ENCODE measurements around the gene ZBTB45.
A peak's percentile ranks its signal among the peaks of the same experiment; 100 is the strongest.

ZBTB45 gene

DNA sequence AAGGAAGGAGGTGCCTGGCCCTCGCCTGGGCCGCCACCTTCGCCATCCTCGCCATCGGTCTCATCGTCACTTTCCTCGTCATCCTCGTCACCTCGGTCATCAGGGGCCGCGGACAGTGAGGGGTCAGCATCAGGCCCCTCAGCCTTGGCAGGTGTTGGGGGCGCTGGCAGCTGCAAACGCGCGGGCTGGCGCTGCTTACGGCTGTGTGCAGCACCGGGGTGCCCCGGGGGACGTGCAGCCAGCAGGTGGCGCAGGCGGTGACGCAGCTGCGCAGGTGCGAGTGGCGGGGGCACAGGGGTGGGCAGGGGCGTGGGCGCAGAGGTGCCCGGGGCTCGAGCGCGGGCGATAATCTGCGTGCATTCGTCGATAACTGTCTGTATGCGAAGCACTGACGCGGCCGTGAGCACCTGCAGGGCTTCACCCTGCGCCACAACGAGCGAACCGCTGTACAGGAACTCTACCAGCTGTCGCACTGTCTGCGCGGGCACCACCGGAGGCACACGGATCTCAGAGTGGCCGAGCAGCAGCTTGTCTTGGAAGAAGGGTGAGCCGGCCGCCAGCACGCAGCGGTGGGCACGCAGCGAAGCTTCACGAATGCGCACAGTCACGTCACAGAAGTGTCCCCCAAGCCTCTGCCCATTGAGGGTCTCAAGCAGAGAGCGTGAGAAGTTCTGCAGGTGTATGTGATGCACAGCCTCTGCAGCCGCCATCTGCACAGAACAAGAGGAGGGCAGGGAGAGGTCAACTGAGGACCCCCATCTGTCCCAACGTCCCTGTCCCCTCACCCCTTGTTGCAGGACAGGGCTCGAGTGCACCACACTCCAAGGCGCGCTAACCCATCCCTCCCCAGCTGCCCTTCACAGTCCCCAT, 2.4 kb downstream of the ZBTB45 start:
- H3K27me3 ChIP-seq (ENCODE audit: control insufficient read depth, insufficient read depth, low read length) = no peaks in the 10 kb centered on the region
- whole genome bisulfite sequencing (ENCODE audit: insufficient coverage, insufficient read length) = no CpG with 5 or more reads among the region's 65 CpGs
- peaks cover 9% of the 10 kb centered on the region for H3K4me1 ChIP-seq (ENCODE audit: control insufficient read depth, insufficient read depth, low read length)
- no peaks in the 10 kb centered on the region for H3K9me3 ChIP-seq (ENCODE audit: control insufficient read depth, insufficient read depth, low read length)
- no peak for DNase-seq (ENCODE audit: low read depth, low spot score)
- peaks cover 5% of the 10 kb centered on the region; the same call in 1 of the 2 replicates for H3K36me3 ChIP-seq (ENCODE audit: control insufficient read depth, insufficient read depth, low read length)
- no peak overlapping the region for H3K4me3 ChIP-seq (ENCODE audit: low read length)
- H3K27ac ChIP-seq (ENCODE audit: low read length) = no peak overlapping the region

DNA sequence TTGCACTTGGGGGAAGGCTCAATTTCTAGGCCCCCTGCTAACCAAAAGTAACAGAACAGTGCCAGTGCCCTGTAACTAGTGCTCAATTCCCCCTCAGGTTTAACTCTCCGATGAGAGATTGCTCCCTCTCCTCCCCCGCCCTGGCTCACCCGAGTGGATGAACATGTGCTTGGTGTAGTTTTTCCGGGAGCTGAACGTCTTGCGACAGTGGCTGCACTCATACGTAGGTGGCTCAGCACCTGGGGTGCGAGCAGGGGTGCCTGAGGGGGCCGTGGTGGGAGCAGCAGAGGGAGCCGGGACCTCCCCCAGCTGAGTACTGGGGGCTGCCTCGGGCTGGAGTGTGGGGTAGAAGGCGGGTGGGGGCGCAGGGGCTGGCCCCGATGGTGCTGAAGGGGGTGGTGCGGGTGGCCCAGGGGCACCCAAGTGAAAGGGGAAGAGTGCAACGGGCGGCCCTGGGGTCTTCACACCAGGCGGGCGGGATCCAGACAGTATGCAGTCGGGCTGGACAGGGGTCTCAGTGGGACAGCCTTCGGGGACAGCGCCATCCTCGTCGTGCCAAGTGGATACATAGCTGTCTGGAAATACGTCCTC, 3.3 kb downstream of the ZBTB45 start:
- no CpG with 5 or more reads among the region's 25 CpGs for WGBS (ENCODE audit: insufficient coverage, insufficient read length)
- DNase-seq (ENCODE audit: low read depth, low spot score) = no peak
- no peaks in the 10 kb centered on the region for H3K9me3 ChIP-seq (ENCODE audit: control insufficient read depth, insufficient read depth, low read length)
- no peak overlapping the region for H3K4me3 ChIP-seq (ENCODE audit: low read length)
- peaks cover 9% of the 10 kb centered on the region for H3K4me1 ChIP-seq (ENCODE audit: control insufficient read depth, insufficient read depth, low read length)
- H3K27ac ChIP-seq (ENCODE audit: low read length) = no peak overlapping the region
- no peaks in the 10 kb centered on the region for H3K27me3 ChIP-seq (ENCODE audit: control insufficient read depth, insufficient read depth, low read length)
- peaks cover 5% of the 10 kb centered on the region; the same call in 1 of the 2 replicates for H3K36me3 ChIP-seq (ENCODE audit: control insufficient read depth, insufficient read depth, low read length)

DNA sequence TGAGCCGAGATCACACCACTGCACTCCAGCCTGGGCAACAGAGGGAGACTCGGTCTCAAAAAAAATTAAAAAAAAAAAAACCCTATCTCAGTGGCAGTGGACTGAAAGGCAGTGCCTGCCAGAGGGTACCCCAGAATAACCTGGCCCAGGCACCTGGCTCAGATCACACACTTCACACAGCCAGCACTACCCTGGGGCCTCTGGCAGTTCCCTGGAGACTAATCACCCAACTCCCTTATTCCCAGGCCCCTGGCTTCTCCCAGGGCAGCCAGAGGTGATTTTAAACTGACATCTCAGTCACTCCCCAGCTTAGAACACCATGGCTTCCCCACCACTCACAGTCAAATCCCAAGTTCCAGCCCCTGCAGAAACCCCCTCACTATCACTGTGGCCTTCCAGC, 4.4 kb downstream of the ZBTB45 start:
- H3K36me3 ChIP-seq (ENCODE audit: control insufficient read depth, insufficient read depth, low read length) = peaks cover 5% of the 10 kb centered on the region; the same call in 1 of the 2 replicates
- no peak overlapping the region for H3K27ac ChIP-seq (ENCODE audit: low read length)
- H3K27me3 ChIP-seq (ENCODE audit: control insufficient read depth, insufficient read depth, low read length) = no peaks in the 10 kb centered on the region
- H3K4me1 ChIP-seq (ENCODE audit: control insufficient read depth, insufficient read depth, low read length) = peaks cover 9% of the 10 kb centered on the region
- H3K9me3 ChIP-seq (ENCODE audit: control insufficient read depth, insufficient read depth, low read length) = no peaks in the 10 kb centered on the region
- no CpG with 5 or more reads among the region's 2 CpGs for WGBS (ENCODE audit: insufficient coverage, insufficient read length)
- H3K4me3 ChIP-seq (ENCODE audit: low read length) = no peak overlapping the region
- no peak for DNase-seq (ENCODE audit: low read depth, low spot score)

DNA sequence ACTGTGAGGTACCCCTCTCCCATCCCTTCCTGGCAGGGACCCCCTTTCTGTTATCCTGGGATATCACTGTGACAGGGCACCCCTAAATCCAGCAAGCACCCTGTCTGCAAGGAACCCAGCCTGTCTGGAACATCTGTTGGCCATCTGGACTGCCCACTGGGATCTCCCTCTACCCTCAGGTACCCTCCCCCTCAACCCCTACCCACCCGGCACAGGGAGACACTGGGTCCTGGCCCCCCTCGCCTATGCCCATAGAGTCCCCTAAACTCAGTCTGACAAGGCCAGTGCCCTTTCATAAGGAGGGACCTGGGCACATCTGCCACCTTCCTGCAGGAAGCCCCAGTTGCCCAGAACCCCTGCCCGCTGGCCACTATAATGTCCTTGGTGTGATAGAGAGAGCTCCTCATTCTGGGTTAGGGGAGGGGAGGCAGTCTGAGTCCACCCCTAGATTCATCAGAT, 5.0 kb downstream of the ZBTB45 start:
- Histone ChIP-seq H3K4me1 (ENCODE audit: control insufficient read depth, insufficient read depth, low read length) (peaks cover 9% of the 10 kb centered on the region), H3K4me3 (ENCODE audit: low read length) (peak overlapping the region; percentile 25; the same call in 1 of the 2 replicates), H3K36me3 (ENCODE audit: control insufficient read depth, insufficient read depth, low read length) (peaks cover 5% of the 10 kb centered on the region; the same call in 1 of the 2 replicates), H3K27me3 (ENCODE audit: control insufficient read depth, insufficient read depth, low read length) (no peaks in the 10 kb centered on the region), H3K9me3 (ENCODE audit: control insufficient read depth, insufficient read depth, low read length) (no peaks in the 10 kb centered on the region), H3K27ac (ENCODE audit: low read length) (no peak overlapping the region)
- no peak for DNase-seq (ENCODE audit: low read depth, low spot score)
- WGBS (ENCODE audit: insufficient coverage, insufficient read length) = no CpG with 5 or more reads among the region's 3 CpGs

DNA sequence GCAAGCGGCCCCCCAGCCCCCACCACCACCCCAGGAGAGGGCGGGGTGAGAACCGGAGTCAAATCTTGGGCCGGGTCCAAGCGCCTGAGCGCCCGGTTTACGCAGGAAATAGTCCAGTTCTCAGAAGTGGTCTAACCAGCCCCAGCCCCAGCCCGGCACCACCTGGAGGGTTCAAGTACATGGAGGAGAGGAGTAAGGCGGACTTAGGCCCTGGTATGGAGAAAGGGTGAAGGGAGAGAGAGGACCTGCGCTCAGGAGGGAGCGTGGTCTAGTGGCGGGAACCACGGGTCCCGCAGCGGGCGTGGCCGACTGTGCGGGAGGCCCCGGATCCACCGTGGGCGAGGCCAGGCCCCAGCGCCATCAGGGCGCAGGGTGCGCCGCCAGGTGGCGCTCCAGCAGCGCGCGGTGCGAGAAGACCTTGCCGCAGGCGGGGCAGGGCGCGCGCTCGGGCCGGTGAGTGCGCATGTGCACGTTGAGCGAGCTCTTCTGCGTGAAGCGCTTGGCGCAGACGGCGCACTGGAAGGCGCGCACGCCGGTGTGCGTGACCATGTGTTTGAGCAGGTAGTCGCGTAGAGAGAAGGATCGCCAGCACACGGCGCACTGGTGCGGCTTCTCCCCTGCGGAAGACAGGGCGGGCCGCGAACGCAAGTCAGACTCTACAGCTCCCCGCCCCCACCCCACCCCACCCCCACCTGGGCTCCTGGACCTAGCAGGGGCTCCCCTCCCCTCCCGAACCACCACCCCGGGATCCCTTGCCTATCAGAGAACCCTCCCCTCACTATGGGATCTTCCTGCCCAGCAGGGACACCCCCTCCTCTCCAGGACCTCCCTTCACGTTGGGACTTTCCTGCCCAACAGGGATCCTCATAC, 5.7 kb downstream of the ZBTB45 start:
- peak; percentile 84 for DNase-seq (ENCODE audit: low read depth, low spot score)
- peaks cover 9% of the 10 kb centered on the region for H3K4me1 ChIP-seq (ENCODE audit: control insufficient read depth, insufficient read depth, low read length)
- no peaks in the 10 kb centered on the region for H3K27me3 ChIP-seq (ENCODE audit: control insufficient read depth, insufficient read depth, low read length)
- H3K36me3 ChIP-seq (ENCODE audit: control insufficient read depth, insufficient read depth, low read length) = peaks cover 5% of the 10 kb centered on the region; the same call in 1 of the 2 replicates
- WGBS (ENCODE audit: insufficient coverage, insufficient read length) = no CpG with 5 or more reads among the region's 66 CpGs
- no peaks in the 10 kb centered on the region for H3K9me3 ChIP-seq (ENCODE audit: control insufficient read depth, insufficient read depth, low read length)
- peak overlapping the region; percentile 25; the same call in 1 of the 2 replicates for H3K4me3 ChIP-seq (ENCODE audit: low read length)
- no peak overlapping the region for H3K27ac ChIP-seq (ENCODE audit: low read length)

DNA sequence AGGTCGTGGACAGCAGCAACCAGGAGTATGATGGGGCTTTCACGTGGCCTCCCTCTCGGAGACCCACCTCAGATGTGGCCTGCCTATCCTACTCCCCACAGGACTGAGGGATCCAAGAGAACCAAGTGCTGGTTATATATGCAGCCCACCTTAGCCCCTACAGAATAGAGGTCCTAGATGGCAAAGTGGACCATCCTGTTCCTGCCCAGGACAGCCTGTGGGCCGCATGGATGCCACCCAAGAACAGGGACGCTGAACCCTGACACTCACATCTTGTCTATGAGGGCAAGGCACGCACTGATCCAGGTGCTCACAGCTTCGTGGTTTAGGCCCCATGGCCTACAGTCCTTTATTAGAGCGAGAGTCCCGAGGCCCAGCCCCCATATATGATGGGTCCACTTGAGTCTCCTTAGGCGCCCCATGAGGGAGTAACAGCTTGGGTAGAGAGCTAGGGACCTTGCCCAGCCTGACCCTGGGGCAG, 6.4 kb downstream of the ZBTB45 start:
- Histone ChIP-seq H3K27me3 (ENCODE audit: control insufficient read depth, insufficient read depth, low read length) (no peaks in the 10 kb centered on the region), H3K36me3 (ENCODE audit: control insufficient read depth, insufficient read depth, low read length) (peaks cover 5% of the 10 kb centered on the region; the same call in 1 of the 2 replicates), H3K27ac (ENCODE audit: low read length) (no peak overlapping the region), H3K4me1 (ENCODE audit: control insufficient read depth, insufficient read depth, low read length) (peaks cover 5% of the 10 kb centered on the region), H3K4me3 (ENCODE audit: low read length) (no peak overlapping the region), H3K9me3 (ENCODE audit: control insufficient read depth, insufficient read depth, low read length) (no peaks in the 10 kb centered on the region)
- no CpG with 5 or more reads among the region's 10 CpGs for WGBS (ENCODE audit: insufficient coverage, insufficient read length)
- DNase-seq (ENCODE audit: low read depth, low spot score) = no peak

DNA sequence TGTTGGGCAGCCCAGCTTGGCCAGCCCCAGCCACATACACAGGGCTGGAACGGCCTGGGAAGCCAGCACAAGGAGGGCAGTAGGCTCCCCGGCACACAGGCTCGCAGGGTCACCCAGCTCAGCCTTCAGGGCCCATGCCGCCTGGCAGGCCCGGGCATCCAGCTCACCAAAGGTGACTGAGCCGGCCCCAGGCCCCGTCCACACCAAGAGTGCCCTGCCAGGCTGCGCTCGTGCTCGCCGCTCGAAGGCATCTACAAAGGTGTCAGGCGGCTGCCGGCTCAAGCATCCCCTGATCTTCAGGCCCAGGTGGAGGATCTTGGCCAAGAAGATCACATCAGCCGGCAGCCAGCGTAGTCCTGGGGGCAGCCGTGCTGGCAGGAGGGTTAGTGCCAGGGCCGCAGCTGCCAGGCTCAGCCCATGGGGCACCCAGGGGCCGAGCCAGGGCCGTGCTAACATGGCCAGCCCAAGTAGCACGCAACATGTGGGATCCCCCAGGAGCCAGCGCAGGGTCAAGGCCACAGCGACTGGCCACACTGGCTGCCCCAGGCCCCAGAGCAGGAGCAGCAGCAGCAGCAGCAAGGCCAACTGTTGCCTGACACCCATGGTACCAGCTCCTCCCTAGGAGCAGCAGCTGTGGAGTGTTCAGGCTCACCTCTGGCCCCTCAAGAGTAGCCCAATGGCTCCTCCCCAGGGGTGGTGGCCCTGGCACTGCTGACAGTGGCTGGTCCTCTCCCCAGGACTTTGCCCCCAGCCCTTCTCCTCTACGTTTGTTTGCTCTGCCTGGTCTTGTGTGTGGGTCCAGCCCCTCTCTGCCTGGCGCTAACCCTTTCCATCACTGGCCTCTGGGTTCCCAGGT, 8.0 kb downstream of the ZBTB45 start, which contains the start of gene SLC27A5:
Gene SLC27A5, minus strand, starts transcription at position 640 of the 856 bp plus-strand sequence. Its CDS starts 37 bp downstream, at position 603.
- peaks cover 4% of the 10 kb centered on the region; the same call in 1 of the 2 replicates for H3K4me1 ChIP-seq (ENCODE audit: control insufficient read depth, insufficient read depth, low read length)
- no CpG with 5 or more reads among the region's 25 CpGs for WGBS (ENCODE audit: insufficient coverage, insufficient read length)
- H3K9me3 ChIP-seq (ENCODE audit: control insufficient read depth, insufficient read depth, low read length) = no peaks in the 10 kb centered on the region
- no peaks in the 10 kb centered on the region for H3K27me3 ChIP-seq (ENCODE audit: control insufficient read depth, insufficient read depth, low read length)
- no peaks in the 10 kb centered on the region for H3K36me3 ChIP-seq (ENCODE audit: control insufficient read depth, insufficient read depth, low read length)
- no peak within 1 kb of the TSS; the same call in 1 of the 2 replicates for H3K4me3 ChIP-seq (ENCODE audit: low read length)
- no peak within 1 kb of the TSS for H3K27ac ChIP-seq (ENCODE audit: low read length)
- DNase-seq (ENCODE audit: low read depth, low spot score) = no peak

DNA sequence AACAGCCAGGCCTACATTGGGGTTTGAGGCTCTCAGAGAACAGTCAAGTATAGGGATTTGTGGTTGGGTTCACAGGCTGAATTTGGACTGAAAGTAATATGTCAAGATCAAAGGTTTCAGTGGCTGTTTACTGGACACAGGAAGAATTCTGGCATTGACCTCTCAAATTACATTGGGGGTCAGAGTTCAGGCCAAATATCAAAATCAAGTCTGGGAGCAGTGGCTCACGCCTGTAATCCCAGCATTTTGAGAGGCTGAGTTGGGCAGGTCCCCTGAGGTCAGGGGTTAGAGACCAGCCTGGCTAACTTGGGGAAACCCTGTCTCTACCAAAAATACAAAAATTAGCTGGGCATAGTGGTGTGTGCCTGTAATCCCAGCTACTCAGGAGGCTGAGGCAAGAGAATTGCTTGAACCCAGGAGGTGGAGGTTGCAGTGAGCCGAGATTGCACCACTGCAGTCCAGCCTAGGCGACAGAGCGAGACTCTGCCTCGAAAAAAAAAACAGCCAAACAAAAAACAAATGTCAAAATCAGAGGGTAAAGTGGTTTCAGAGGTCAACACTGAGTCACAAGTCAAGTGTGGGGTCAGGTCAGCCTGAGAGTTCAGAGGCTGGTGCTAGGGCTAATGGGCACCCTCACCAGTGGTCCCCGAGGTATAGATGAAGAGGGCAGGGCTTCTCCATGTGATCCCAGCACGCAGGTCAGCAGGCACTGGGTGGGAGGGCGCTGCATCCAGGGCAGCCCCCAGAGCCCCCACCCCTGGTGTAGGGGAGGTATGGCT, 9.3 kb downstream of the ZBTB45 start:
- Histone ChIP-seq H3K27ac (ENCODE audit: low read length) (no peak overlapping the region), H3K4me3 (ENCODE audit: low read length) (no peak overlapping the region), H3K27me3 (ENCODE audit: control insufficient read depth, insufficient read depth, low read length) (no peaks in the 10 kb centered on the region), H3K9me3 (ENCODE audit: control insufficient read depth, insufficient read depth, low read length) (no peaks in the 10 kb centered on the region), H3K36me3 (ENCODE audit: control insufficient read depth, insufficient read depth, low read length) (no peaks in the 10 kb centered on the region), H3K4me1 (ENCODE audit: control insufficient read depth, insufficient read depth, low read length) (peaks cover 3% of the 10 kb centered on the region; the same call in 1 of the 2 replicates)
- no peak for DNase-seq (ENCODE audit: low read depth, low spot score)
- WGBS (ENCODE audit: insufficient coverage, insufficient read length) = no CpG with 5 or more reads among the region's 8 CpGs

DNA sequence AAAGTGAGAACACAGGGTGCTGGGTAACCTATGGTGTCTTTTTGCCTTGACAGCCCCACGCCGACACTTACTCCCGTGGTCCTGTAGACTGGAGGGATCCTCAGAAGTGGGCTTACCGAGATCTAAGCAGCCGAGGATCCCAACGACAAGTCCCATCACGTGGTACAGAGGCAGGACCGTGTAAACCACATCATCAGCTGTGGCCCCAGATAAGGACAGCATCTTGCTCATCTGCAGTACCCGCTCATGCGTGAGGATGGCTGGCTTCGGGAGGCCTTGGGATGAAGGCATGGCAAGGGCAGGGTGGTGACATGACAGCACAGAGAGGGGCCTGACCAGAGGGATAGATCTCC, 9.9 kb downstream of the ZBTB45 start:
- Histone ChIP-seq H3K4me3 (ENCODE audit: low read length) (no peak overlapping the region), H3K27ac (ENCODE audit: low read length) (no peak overlapping the region), H3K36me3 (ENCODE audit: control insufficient read depth, insufficient read depth, low read length) (no peaks in the 10 kb centered on the region), H3K9me3 (ENCODE audit: control insufficient read depth, insufficient read depth, low read length) (no peaks in the 10 kb centered on the region), H3K27me3 (ENCODE audit: control insufficient read depth, insufficient read depth, low read length) (no peaks in the 10 kb centered on the region), H3K4me1 (ENCODE audit: control insufficient read depth, insufficient read depth, low read length) (peaks cover 3% of the 10 kb centered on the region; the same call in 1 of the 2 replicates)
- WGBS (ENCODE audit: insufficient coverage, insufficient read length) = no CpG with 5 or more reads among the region's 11 CpGs
- no peak for DNase-seq (ENCODE audit: low read depth, low spot score)
